Endothelial cell of umbilical vein (primary cell): Measurements from ENCODE around the gene YIPF2.

Source experiments
- MAX ChIP-seq: IDR thresholded peaks from 2 replicates; pipeline ENCODE4 v1.6.1; 2011; ENCODE audit not compliant: insufficient read depth, insufficient read length
- MYC ChIP-seq: IDR thresholded peaks from one replicate; pipeline ENCODE4 v1.6.1; 2011; ENCODE audit warnings: mild to moderate bottlenecking, low read depth, low read length
- TF ChIP-seq, protein P1 (sequence below), 2 donors: IDR thresholded peaks; 1 replicate in 1 of 2; 2 replicates in 1 of 2; pipeline ENCODE4 v1.5.1; 2011; ENCODE audit warnings: low read length in 2 of 2, mild to moderate bottlenecking in 2 of 2, moderate library complexity in 2 of 2, control low read depth in 1 of 2, inconsistent platforms in 1 of 2, low read depth in 1 of 2; ENCODE audit not compliant: insufficient read depth in 1 of 2; ENCODE audit errors: extremely low read depth in 1 of 2

- TF ChIP-seq, protein P1, sequence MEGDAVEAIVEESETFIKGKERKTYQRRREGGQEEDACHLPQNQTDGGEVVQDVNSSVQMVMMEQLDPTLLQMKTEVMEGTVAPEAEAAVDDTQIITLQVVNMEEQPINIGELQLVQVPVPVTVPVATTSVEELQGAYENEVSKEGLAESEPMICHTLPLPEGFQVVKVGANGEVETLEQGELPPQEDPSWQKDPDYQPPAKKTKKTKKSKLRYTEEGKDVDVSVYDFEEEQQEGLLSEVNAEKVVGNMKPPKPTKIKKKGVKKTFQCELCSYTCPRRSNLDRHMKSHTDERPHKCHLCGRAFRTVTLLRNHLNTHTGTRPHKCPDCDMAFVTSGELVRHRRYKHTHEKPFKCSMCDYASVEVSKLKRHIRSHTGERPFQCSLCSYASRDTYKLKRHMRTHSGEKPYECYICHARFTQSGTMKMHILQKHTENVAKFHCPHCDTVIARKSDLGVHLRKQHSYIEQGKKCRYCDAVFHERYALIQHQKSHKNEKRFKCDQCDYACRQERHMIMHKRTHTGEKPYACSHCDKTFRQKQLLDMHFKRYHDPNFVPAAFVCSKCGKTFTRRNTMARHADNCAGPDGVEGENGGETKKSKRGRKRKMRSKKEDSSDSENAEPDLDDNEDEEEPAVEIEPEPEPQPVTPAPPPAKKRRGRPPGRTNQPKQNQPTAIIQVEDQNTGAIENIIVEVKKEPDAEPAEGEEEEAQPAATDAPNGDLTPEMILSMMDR (IDR thresholded peaks at IDR 0.05; ENCODE audit: extremely low read depth in 1 of 2, insufficient read depth in 1 of 2, low read depth in 1 of 2, low read length in 2 of 2), result no peak
- TF ChIP-seq MAX (no peak), MYC (no peak)
Observed at GRCh38 chr19:10923260-10924112, 5.0 kb downstream of the YIPF2 start.
